Sigmoid colon (tissue), 7 donors: ENCODE results near the gene MYO1F. TPM values are rescaled to one million over a fixed set of nuclear protein-coding genes. Genes with fewer than 3 reads are reported as not detected.
A peak's percentile ranks its signal among the peaks of the same experiment; 100 is the strongest.
"Not testable (repeated sequence)": the region's sequence is repeated elsewhere in the genome, so short reads cannot be mapped to it uniquely, and the experiment has no call there.

ENCODE experiments used
- DNase-seq: peaks from one replicate; pipeline ENCODE4 v3.0.0-alpha.2; 2019
- H3K27ac ChIP-seq, 4 donors: fragments of 200-600 bp; sonication (generic); one replicate each; pipeline ENCODE4 v1.5.1; 2016 to 2019; ENCODE audit warnings: mild to moderate bottlenecking in 1 of 4
- H3K27me3 ChIP-seq, 3 donors: fragments of 200-600 bp; sonication (generic); one replicate each; pipeline ENCODE4 v1.5.1; 2019; ENCODE audit warnings: mild to moderate bottlenecking in 1 of 3
- H3K36me3 ChIP-seq, 4 donors: fragments of 200-600 bp; sonication (generic); one replicate each; pipeline ENCODE4 v1.5.1; 2016 to 2019
- H3K4me1 ChIP-seq, 4 donors: fragments of 200-600 bp; sonication (generic); one replicate each; pipeline ENCODE4 v1.5.1; 2017 to 2019
- H3K4me3 ChIP-seq, 4 donors: fragments of 200-600 bp; sonication (generic); one replicate each; pipeline ENCODE4 v1.5.1; 2017 to 2019; ENCODE audit warnings: mild to moderate bottlenecking in 2 of 4, moderate library complexity in 1 of 4
- H3K9me3 ChIP-seq, 4 donors: fragments of 200-600 bp in 3 of 4; sonication (generic) in 3 of 4; one replicate each; pipeline versions ENCODE4 v1.5.1 to v1.6.1; 2013 to 2019
- EP300 ChIP-seq, 4 donors: sonication (generic); formaldehyde crosslinking; IDR thresholded peaks; one replicate each; pipeline ENCODE4 v1.6.1; 2017; ENCODE audit warnings: antibody characterized with exemption in 4 of 4
- POLR2A ChIP-seq, 2 donors: fragments of 450-650 bp; IDR thresholded peaks; one replicate each; pipeline ENCODE4 v1.6.1; 2016; ENCODE audit warnings: antibody characterized with exemption in 2 of 2, mild to moderate bottlenecking in 2 of 2, moderate library complexity in 2 of 2
- POLR2AphosphoS5 ChIP-seq, 4 donors: sonication (generic); formaldehyde crosslinking; IDR thresholded peaks; one replicate each; pipeline ENCODE4 v1.6.1; 2017; ENCODE audit warnings: antibody characterized with exemption in 4 of 4
- WGBS, 2 donors: extraction: QIAGEN DNeasy Blood & Tissue Kit; methylation state at CpG; one replicate each; pipeline ENCODE4 v1.1.7; 2013; 5-methylcytosine and 5-hydroxymethylcytosine counted together
- intact Hi-C: fragments of 100-400 bp; cut with DNase I; formaldehyde crosslinking; loops from one replicate; pipeline ENCODE4 v1.15.1; 2023
- polyA plus RNA-seq, 3 donors: library from polyadenylated mRNA; stranded (reverse); fragments of 200-250 nt; gene quantifications; one replicate each; pipeline ENCODE4 v1.2.3, GENCODE V29; 2013
- total RNA-seq, 4 donors: library from RNA; depleted of rRNA; stranded (reverse); fragments of >200 nt; gene quantifications; one replicate each; pipeline ENCODE4 v1.1.0, GENCODE V29; 2016
- TF ChIP-seq, protein P1 (sequence below), 4 experiments: fragments of 450-650 bp in 3 of 4; fragments of 200-600 bp in 1 of 4; IDR thresholded peaks; one replicate each; pipeline ENCODE4 v1.5.1; 2016 to 2019; ENCODE audit warnings: antibody characterized with exemption in 4 of 4, mild to moderate bottlenecking in 3 of 4, moderate library complexity in 2 of 4
- donor health status: healthy with polysubstance abuse.
- donor health status: Bipolar disorder and iron deficiency.
- donor health status: healthy.

MYO1F gene
- total and polyA plus RNA-seq, 7 donors: 6.6 to 19.4 (median 10.2) TPM

DNA sequence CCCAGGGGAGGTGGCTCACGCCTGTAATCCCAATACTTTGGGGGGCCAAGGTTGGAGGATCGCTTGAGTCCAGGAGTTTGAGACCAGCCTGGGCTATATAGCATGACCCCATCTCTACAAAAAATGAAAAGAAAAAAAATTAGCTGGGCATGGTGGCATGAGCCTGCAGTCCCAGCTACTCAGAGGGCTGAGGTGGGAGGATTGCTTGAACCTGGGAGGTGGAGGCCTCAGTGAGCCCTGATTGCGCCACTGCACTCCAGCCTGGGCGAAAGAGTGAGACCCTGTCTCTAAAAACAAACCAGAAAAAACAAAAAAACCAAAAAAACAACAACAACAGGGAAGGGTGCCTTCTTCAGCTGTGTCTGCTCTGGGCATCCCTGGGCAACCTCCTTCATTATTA is 499 bp upstream of the MYO1F start:
- peaks cover 0 to 9% (median 3%) of the 10 kb centered on the region in 4 donors for H3K4me1 ChIP-seq
- peaks cover 0 to 5% (median 0%) of the 10 kb centered on the region in 4 donors for H3K36me3 ChIP-seq
- DNase-seq: no peak
- no peak overlapping the region for H3K4me3 ChIP-seq
- intact Hi-C loops: loop anchor here (5.0 kb wide), 1 partner anchor 220 kb away; no protein-coding TSS in a partner anchor
- no peak overlapping the region for H3K27ac ChIP-seq
- peaks cover 4 to 18% (median 17%) of the 10 kb centered on the region in 3 donors for H3K27me3 ChIP-seq
- no peaks in the 10 kb centered on the region for H3K9me3 ChIP-seq
- WGBS, 2 donors: 69 to 71% methylated on average over 4 of the region's 4 CpGs
- TF ChIP-seq POLR2A (IDR thresholded peaks at IDR 0.05): no peak
- TF ChIP-seq EP300 (IDR thresholded peaks at IDR 0.05): no peak
- no peak for TF ChIP-seq POLR2AphosphoS5 (IDR thresholded peaks at IDR 0.05)
- TF ChIP-seq, protein P1, sequence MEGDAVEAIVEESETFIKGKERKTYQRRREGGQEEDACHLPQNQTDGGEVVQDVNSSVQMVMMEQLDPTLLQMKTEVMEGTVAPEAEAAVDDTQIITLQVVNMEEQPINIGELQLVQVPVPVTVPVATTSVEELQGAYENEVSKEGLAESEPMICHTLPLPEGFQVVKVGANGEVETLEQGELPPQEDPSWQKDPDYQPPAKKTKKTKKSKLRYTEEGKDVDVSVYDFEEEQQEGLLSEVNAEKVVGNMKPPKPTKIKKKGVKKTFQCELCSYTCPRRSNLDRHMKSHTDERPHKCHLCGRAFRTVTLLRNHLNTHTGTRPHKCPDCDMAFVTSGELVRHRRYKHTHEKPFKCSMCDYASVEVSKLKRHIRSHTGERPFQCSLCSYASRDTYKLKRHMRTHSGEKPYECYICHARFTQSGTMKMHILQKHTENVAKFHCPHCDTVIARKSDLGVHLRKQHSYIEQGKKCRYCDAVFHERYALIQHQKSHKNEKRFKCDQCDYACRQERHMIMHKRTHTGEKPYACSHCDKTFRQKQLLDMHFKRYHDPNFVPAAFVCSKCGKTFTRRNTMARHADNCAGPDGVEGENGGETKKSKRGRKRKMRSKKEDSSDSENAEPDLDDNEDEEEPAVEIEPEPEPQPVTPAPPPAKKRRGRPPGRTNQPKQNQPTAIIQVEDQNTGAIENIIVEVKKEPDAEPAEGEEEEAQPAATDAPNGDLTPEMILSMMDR (IDR thresholded peaks at IDR 0.05): no peak

DNA sequence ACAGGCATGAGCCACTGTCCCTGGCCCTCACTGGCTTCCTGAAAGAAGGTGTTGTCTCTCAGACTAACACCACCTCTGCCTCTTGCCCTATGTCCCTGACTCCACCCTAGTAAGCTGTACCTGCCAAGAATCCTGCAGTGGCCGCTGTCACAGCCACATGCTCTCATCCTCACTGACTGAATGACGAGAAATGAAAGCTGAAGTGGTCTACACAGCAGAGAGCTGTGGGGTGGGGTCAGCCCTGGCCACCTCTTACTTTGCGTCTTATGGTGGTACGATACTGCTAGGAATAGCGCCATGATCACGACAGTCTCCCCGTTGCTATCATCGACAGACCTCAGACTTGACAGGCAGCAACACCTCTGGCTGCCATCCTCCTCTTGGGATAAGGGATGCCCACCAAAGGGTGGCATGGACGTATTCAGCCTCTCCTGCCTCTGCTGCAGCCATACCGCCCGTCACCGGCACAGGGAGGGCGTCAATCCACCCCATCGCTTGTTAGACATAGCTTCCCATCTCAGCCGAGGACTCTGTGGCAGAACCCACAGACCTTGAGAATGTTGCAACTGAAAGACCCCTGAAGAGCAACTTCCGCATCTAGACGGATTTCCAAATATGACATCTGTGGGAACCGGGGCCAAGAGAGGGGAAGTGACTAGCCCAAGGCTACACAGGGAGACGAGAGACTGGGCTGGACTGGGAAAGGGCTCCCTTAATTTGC is 809 bp downstream of the MYO1F start:
- Histone ChIP-seq H3K36me3 (no peaks in the 10 kb centered on the region), H3K4me1 (peaks cover 0 to 9% (median 3%) of the 10 kb centered on the region in 4 donors), H3K27me3 (peaks cover 4 to 18% (median 17%) of the 10 kb centered on the region in 3 donors), H3K9me3 (no peaks in the 10 kb centered on the region), H3K27ac (peak overlapping the region in 2 of 4 donors; percentile 14 to 59), H3K4me3 (peak overlapping the region in 3 of 4 donors; percentile 19 to 42 (median 30))
- WGBS, 2 donors: 40 to 46% methylated on average over 19 of the region's 19 CpGs
- intact Hi-C loops: loop anchor here (5.0 kb wide), 1 partner anchor 219 kb away; no protein-coding TSS in a partner anchor
- no peak for DNase-seq
- TF ChIP-seq, protein P1 (IDR thresholded peaks at IDR 0.05): no peak
- no peak for TF ChIP-seq POLR2A (IDR thresholded peaks at IDR 0.05)
- no peak for TF ChIP-seq EP300 (IDR thresholded peaks at IDR 0.05)
- no peak for TF ChIP-seq POLR2AphosphoS5 (IDR thresholded peaks at IDR 0.05)

DNA sequence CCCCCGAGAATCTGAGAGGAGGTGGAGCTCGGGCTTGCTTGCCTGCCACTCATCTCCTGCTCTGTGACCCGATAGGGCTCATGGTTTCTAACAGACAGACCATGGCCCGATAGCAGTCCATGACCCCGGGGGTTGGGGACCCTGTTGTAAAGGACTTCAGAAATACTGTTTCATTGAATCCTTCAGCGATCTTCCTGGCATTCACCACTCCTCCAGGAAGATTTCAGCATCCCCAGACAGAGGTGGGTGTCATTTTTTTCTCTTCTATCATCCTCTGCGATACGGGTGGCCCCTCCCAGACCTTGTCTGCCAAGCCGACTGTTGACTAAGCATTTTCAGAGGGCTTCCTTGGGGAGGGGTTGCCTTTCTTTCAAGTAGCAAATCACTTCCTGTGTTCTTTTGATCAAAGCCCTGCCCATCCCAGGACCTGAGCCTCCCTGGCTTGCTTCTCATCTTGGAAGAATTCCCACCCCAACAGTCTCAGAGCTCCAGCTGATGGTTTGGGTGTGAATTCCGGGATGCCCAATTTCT is 1.7 kb downstream of the MYO1F start:
- intact Hi-C loops: loop anchor here (5.0 kb wide), 1 partner anchor 218 kb away; no protein-coding TSS in a partner anchor
- Histone ChIP-seq H3K36me3 (no peaks in the 10 kb centered on the region), H3K27ac (no peak overlapping the region), H3K4me3 (peak overlapping the region in 2 of 4 donors; percentile 30 to 42), H3K27me3 (peaks cover 4 to 18% (median 17%) of the 10 kb centered on the region in 3 donors), H3K4me1 (peaks cover 0 to 7% (median under 1%) of the 10 kb centered on the region in 4 donors), H3K9me3 (no peaks in the 10 kb centered on the region)
- no peak for DNase-seq
- TF ChIP-seq POLR2AphosphoS5 (IDR thresholded peaks at IDR 0.05) (no peak), EP300 (IDR thresholded peaks at IDR 0.05) (no peak)
- WGBS, 2 donors: 37 to 41% methylated on average over 10 of the region's 10 CpGs

DNA sequence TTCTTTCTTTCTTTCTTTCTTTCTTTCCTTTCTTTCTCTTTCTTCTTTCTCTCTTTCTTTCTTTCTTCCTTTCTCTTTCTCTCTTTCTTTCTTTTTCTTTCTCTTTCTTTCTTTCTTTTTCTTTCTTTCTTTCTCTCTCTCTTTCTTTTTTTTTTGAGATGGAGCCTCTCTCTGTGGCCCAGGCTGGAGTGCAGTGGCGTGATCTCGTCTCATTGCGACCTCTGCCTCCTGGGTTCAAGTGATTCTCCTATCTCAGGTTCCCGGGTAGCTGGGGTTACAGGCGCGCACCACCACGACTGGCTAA is 2.7 kb downstream of the MYO1F start:
- H3K27me3 ChIP-seq: peaks cover 4 to 18% (median 17%) of the 10 kb centered on the region in 3 donors
- H3K27ac ChIP-seq, H3K36me3 ChIP-seq, intact Hi-C loops, DNase-seq, H3K4me1 ChIP-seq, H3K4me3 ChIP-seq, H3K9me3 ChIP-seq: not testable (repeated sequence)
- 89 to 92% methylated on average over 7 of the region's 7 CpGs for WGBS, 2 donors

DNA sequence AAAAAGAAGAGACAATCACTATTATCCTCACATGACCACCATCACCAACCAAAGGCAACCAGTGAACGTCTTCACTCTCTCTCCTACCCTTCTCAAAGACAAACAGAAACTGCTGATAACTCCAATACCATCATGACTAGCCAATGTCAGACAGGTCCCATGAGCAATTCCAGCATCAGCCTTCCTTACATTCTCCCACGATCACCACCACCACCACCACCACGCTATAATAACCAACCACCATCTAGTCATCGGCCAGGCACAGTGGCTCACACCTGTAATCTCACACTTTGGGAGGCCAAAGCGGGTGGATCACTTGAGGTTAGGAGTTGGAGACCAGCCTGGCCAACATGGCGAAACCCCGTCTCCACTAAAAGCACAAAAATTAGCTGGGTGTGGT is 3.9 kb downstream of the MYO1F start:
- H3K9me3 ChIP-seq: no peaks in the 10 kb centered on the region
- no peak overlapping the region for H3K27ac ChIP-seq
- no peak for DNase-seq
- H3K4me1 ChIP-seq: no peaks in the 10 kb centered on the region
- H3K27me3 ChIP-seq: peaks cover under 1 to 16% (median 13%) of the 10 kb centered on the region in 3 donors
- no peak overlapping the region for H3K4me3 ChIP-seq
- TF ChIP-seq, protein P1 (IDR thresholded peaks at IDR 0.05): no peak
- TF ChIP-seq POLR2A (IDR thresholded peaks at IDR 0.05) (no peak), EP300 (IDR thresholded peaks at IDR 0.05) (no peak), POLR2AphosphoS5 (IDR thresholded peaks at IDR 0.05) (no peak)
- H3K36me3 ChIP-seq: no peaks in the 10 kb centered on the region
- intact Hi-C loops: no loop called here
- 82 to 85% methylated on average over 7 of the region's 7 CpGs for WGBS, 2 donors
